ENCODE data around the gene ERICH3.

- TF ChIP-seq ELF4 (IDR thresholded peaks at IDR 0.05) = no peak
- TF ChIP-seq ARNT (IDR thresholded peaks at IDR 0.05) = no peak
- TF ChIP-seq SUZ12 (IDR thresholded peaks at IDR 0.05) = no peak
- TF ChIP-seq FOXM1 (IDR thresholded peaks at IDR 0.05; ENCODE audit: borderline replicate concordance) = no peak
- TF ChIP-seq HDGF (IDR thresholded peaks at IDR 0.05; ENCODE audit: borderline replicate concordance) = no peak
- no peak for TF ChIP-seq CTBP1 (IDR thresholded peaks at IDR 0.05; ENCODE audit: borderline replicate concordance)
- TF ChIP-seq SP1 (IDR thresholded peaks at IDR 0.05) = no peak
- TF ChIP-seq BHLHE40 (IDR thresholded peaks at IDR 0.05; ENCODE audit: borderline replicate concordance) = no peak
- TF ChIP-seq PKNOX1 (IDR thresholded peaks at IDR 0.05) = no peak
- TF ChIP-seq FOXK2 (IDR thresholded peaks at IDR 0.05) = no peak
- no peak for TF ChIP-seq TARDBP (IDR thresholded peaks at IDR 0.05)
- no peak for TF ChIP-seq NFRKB (IDR thresholded peaks at IDR 0.05)
- TF ChIP-seq FOXA1 (IDR thresholded peaks at IDR 0.05) = no peak
- no peak for TF ChIP-seq LEF1 (IDR thresholded peaks at IDR 0.05; ENCODE audit: borderline replicate concordance)
Observed at GRCh38 chr1:74629283-74629682, 44.3 kb downstream of the ERICH3 start.
